ENCODE data around the gene DCDC2B.

GRCh38 chr1:32240140-32240951 is 31.5 kb downstream of the DCDC2B start:
- peak; percentile 52; the same call in 1 of the 2 replicates for TF ChIP-seq CTCF (conservative IDR thresholded peaks at IDR 0.05; ENCODE audit: low read length)
- no peak for TF ChIP-seq EZH2phosphoT487 (IDR thresholded peaks at IDR 0.05; ENCODE audit: borderline replicate concordance, low read depth, low read length)
